SK-N-SH treated with all-trans-retinoic acid at 6 μM for 48 hours (cell line): ENCODE measurements around the gene PTPRN2.

Experiments
- ATAC-seq: fragments of 200-7000 bp; cut with Tn5 transposase; 3 replicates; pipeline ENCODE4 v1.9.1; 2020; ENCODE audit warnings: mild to moderate bottlenecking, moderate library complexity
- ARNTL ChIP-seq: fragments of 450-650 bp; formaldehyde crosslinking; IDR thresholded peaks from 2 replicates; pipeline ENCODE4 v1.5.0; 2020; ENCODE audit warnings: low read depth, mild to moderate bottlenecking, moderate library complexity, borderline replicate concordance
- BACH2 ChIP-seq: fragments of 250-450 bp; sonication (Bioruptor Pico); IDR thresholded peaks from 2 replicates; pipeline ENCODE4 v1.9.0; 2021; ENCODE audit warnings: mild to moderate bottlenecking, borderline replicate concordance
- CREB5 ChIP-seq: fragments of 250-450 bp; sonication (Bioruptor Pico); IDR thresholded peaks from 2 replicates; pipeline ENCODE4 v1.5.1; 2020; ENCODE audit warnings: low read depth, mild to moderate bottlenecking, moderate library complexity
- CSDC2 ChIP-seq: fragments of 250-450 bp; sonication (Bioruptor Pico); IDR thresholded peaks from 2 replicates; pipeline ENCODE4 v1.5.0; 2020; ENCODE audit warnings: mild to moderate bottlenecking, moderate library complexity
- CSRNP3 ChIP-seq: fragments of 250-450 bp; sonication (Bioruptor Pico); IDR thresholded peaks from 2 replicates; pipeline ENCODE4 v1.5.1; 2021; ENCODE audit warnings: mild to moderate bottlenecking, moderate library complexity
- GLIS3 ChIP-seq: fragments of 250-450 bp; sonication (Bioruptor Pico); IDR thresholded peaks from 2 replicates; pipeline ENCODE4 v1.5.0; 2020; ENCODE audit warnings: mild to moderate bottlenecking, moderate library complexity
- ISL1 ChIP-seq: fragments of 250-450 bp; sonication (Bioruptor Pico); IDR thresholded peaks from 2 replicates; pipeline ENCODE4 v2.1.2; 2022; ENCODE audit warnings: mild to moderate bottlenecking, moderate library complexity
- POU6F1 ChIP-seq: fragments of 250-450 bp; sonication (Bioruptor Pico); IDR thresholded peaks from 2 replicates; pipeline ENCODE4 v1.8.0; 2021; ENCODE audit warnings: low read depth, mild to moderate bottlenecking, moderate library complexity, borderline replicate concordance
- PPARA ChIP-seq: fragments of 250-450 bp; sonication (Bioruptor Pico); IDR thresholded peaks from 2 replicates; pipeline ENCODE4 v1.5.0; 2020; ENCODE audit warnings: mild to moderate bottlenecking, borderline replicate concordance
- RARB ChIP-seq: fragments of 250-450 bp; sonication (Bioruptor Pico); IDR thresholded peaks from 2 replicates; pipeline ENCODE4 v1.8.0; 2021; ENCODE audit warnings: mild to moderate bottlenecking, moderate library complexity
- SNAI2 ChIP-seq: fragments of 250-450 bp; sonication (Bioruptor Pico); IDR thresholded peaks from 2 replicates; pipeline ENCODE4 v1.5.0; 2020; ENCODE audit warnings: mild to moderate bottlenecking, moderate library complexity
- TCF4 ChIP-seq: fragments of 250-450 bp; sonication (Bioruptor Pico); IDR thresholded peaks from 2 replicates; pipeline ENCODE4 v1.8.0; 2021; ENCODE audit warnings: mild to moderate bottlenecking, moderate library complexity, borderline replicate concordance
- TOX ChIP-seq: fragments of 250-450 bp; sonication (Bioruptor Pico); IDR thresholded peaks from 2 replicates; pipeline ENCODE4 v1.8.0; 2021; ENCODE audit warnings: mild to moderate bottlenecking, moderate library complexity, borderline replicate concordance
- TSHZ2 ChIP-seq: fragments of 250-450 bp; sonication (Bioruptor Pico); IDR thresholded peaks from 2 replicates; pipeline ENCODE4 v1.5.0; 2020; ENCODE audit warnings: mild to moderate bottlenecking, moderate library complexity
- ZC3H10 ChIP-seq: fragments of 250-450 bp; sonication (Bioruptor Pico); IDR thresholded peaks from 2 replicates; pipeline ENCODE4 v1.5.1; 2021; ENCODE audit warnings: mild to moderate bottlenecking, moderate library complexity
- ZFP3 ChIP-seq: fragments of 250-450 bp; sonication (Bioruptor Pico); IDR thresholded peaks from 2 replicates; pipeline ENCODE4 v1.5.0; 2020; ENCODE audit warnings: mild to moderate bottlenecking, moderate library complexity
- ZFP30 ChIP-seq: fragments of 450-650 bp; formaldehyde crosslinking; IDR thresholded peaks from 2 replicates; pipeline ENCODE4 v1.5.0; 2022; ENCODE audit warnings: mild to moderate bottlenecking, moderate library complexity
- ZNF565 ChIP-seq: fragments of 450-650 bp; formaldehyde crosslinking; conservative IDR thresholded peaks from 2 replicates; pipeline ENCODE4 v1.5.0; 2020; ENCODE audit warnings: low read depth, mild to moderate bottlenecking, moderate library complexity
- ZNF70 ChIP-seq: fragments of 450-650 bp; formaldehyde crosslinking; IDR thresholded peaks from 2 replicates; pipeline ENCODE4 v1.5.0; 2020; ENCODE audit warnings: mild to moderate bottlenecking, moderate library complexity
- ZNF8 ChIP-seq: fragments of 450-650 bp; formaldehyde crosslinking; IDR thresholded peaks from 2 replicates; pipeline ENCODE4 v1.5.0; 2020; ENCODE audit warnings: mild to moderate bottlenecking, moderate library complexity

The PTPRN2 gene

GRCh38 chr7:157538735-157539134 lies 1048.9 kb downstream of the PTPRN2 start:
- no peak for TF ChIP-seq CSRNP3 (CRISPR knock-in tag)
- TF ChIP-seq ZNF565 (CRISPR knock-in tag) = no peak
- TF ChIP-seq PPARA (CRISPR knock-in tag) = no peak
- TF ChIP-seq TCF4 (CRISPR knock-in tag) = no peak
- TF ChIP-seq ZNF70 = no peak
- TF ChIP-seq CREB5 (CRISPR knock-in tag) = no peak
- no peak for TF ChIP-seq ZC3H10 (CRISPR knock-in tag)
- TF ChIP-seq CSDC2 = no peak
- TF ChIP-seq ZNF8 (CRISPR knock-in tag) = no peak
- TF ChIP-seq POU6F1 (CRISPR knock-in tag) = no peak
- TF ChIP-seq ZFP3 (CRISPR knock-in tag) = no peak
- TF ChIP-seq TOX (CRISPR knock-in tag) = no peak
- TF ChIP-seq ISL1 (CRISPR knock-in tag) = no peak
- TF ChIP-seq GLIS3 = no peak
- TF ChIP-seq ZFP30 (CRISPR knock-in tag) = no peak
- no peak for TF ChIP-seq RARB (CRISPR knock-in tag)

GRCh38 chr7:157538321-157538720 lies 1049.3 kb downstream of the PTPRN2 start:
- no peak for TF ChIP-seq CREB5 (CRISPR knock-in tag)
- TF ChIP-seq GLIS3 = no peak
- TF ChIP-seq CSRNP3 (CRISPR knock-in tag) = no peak
- no peak for TF ChIP-seq TSHZ2 (CRISPR knock-in tag)
- no peak for ATAC-seq

More at GRCh38 chr7:157538735-157539134, 1048.9 kb downstream of the PTPRN2 start:
- no peak for ATAC-seq

GRCh38 chr7:157537056-157537455 lies 1050.6 kb downstream of the PTPRN2 start:
- no peak for ATAC-seq
- TF ChIP-seq ARNTL (CRISPR knock-in tag) (no peak), RARB (CRISPR knock-in tag) (no peak), BACH2 (no peak), ZNF565 (CRISPR knock-in tag) (no peak), ZC3H10 (CRISPR knock-in tag) (no peak), CSRNP3 (CRISPR knock-in tag) (no peak), ISL1 (CRISPR knock-in tag) (no peak), ZNF8 (CRISPR knock-in tag) (no peak), CSDC2 (no peak), ZFP30 (CRISPR knock-in tag) (no peak), TCF4 (CRISPR knock-in tag) (no peak), SNAI2 (no peak), CREB5 (CRISPR knock-in tag) (no peak)
